NCI-H748 (cell line): ENCODE results near the gene TRIM60.
"Not testable (repeated sequence)": the region's sequence is repeated elsewhere in the genome, so short reads cannot be mapped to it uniquely, and the experiment has no call there.

Experiments used
- DNase-seq: peaks from one replicate; lab custom pipeline; 2025; ENCODE audit not compliant: unreplicated experiment; lab: John Stamatoyannopoulos, UW

Gene TRIM60

DNA sequence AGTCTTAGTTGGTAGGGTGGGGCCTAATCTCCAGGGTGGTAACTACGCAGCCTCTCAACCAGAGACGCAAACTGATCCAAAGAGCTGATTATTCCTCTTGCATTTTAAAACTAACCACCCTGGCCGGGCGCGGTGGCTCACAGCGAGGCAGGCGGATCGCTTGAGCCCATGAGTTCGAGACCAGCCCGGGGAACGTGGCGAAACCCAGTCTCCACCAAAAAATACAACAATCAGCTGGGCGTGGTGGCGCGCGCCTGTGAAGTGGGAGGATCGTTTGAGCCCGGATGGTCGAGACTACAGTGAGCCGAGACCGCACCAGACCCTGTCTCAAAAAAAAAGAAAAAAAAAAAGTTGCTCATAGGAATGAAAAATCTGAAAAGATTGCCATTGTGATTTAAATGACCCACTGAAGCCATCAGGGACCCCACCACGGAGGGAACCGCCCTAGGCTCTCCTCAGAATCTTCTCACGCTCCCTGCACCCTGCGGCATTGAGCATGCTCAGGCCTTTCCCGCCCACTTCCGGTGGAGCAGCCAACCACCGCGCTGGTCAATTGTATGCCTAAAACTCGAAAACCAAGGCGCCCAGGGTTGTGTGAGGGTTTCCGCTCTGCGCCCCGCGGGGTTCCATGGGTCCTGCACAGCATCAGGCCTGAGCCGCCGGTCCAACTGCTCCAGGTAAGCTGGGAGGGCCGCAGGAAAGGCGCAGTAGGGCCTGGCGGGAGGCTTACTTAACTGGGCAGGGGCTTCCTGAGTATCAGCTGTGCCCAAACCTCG lies at the start of gene TRIM60:
Gene TRIM60, plus strand, starts transcription at position 564 of the 776 bp plus-strand sequence. CDS start 8,074 bp downstream, outside the sequence.
- no peak for DNase-seq

DNA sequence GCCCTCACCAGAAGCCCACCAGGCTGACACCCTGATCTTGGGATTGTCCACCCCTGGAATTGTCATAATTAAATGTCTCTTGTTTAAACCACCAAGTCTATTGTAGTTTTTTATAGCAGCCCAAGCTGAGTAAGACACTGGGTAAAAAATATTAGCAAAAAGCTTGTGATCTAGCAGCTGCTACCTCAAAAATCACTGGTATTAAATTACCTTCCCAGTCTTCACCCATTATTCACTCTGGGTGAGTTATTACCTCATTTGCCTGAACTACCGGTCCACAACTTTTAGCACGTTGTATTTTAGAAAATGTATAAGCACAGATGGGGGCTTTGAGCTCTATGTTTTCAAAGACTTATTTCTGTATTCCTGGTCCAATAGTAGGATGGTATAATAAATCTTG lies 42.3 kb upstream of the TRIM60 start:
- DNase-seq: no peak

DNA sequence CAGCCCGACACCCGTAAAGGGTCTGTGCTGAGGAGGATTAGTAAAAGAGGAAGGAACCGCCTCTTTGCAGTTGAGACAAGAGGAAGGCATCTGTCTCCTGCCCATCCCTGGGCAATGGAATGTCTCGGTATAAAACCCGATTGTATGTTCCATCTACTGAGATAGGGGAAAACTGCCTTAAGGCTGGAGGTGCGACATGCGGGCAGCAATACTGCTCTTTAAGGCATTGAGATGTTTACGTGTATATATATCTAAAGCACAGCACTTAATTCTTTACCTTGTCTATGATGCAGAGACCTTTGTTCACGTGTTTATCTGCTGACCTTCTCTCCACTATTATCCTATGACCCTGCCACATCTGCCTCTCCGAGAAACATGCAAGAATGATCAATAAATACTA lies 41.0 kb upstream of the TRIM60 start:
- not testable (repeated sequence) for DNase-seq

DNA sequence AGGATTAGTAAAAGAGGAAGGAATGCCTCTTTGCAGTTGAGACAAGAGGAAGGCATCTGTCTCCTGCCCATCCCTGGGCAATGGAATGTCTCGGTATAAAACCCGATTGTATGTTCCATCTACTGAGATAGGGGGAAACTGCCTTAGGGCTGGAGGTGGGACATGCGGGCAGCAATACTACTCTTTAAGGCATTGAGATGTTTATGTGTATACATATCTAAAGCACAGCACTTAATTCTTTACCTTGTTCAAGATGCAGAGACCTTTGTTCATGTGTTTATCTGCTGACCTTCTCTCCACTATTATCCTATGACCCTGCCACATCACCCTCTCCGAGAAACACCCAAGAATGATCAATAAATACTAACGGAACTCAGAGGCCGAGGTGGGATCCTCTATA lies 35.7 kb upstream of the TRIM60 start:
- DNase-seq: not testable (repeated sequence)

DNA sequence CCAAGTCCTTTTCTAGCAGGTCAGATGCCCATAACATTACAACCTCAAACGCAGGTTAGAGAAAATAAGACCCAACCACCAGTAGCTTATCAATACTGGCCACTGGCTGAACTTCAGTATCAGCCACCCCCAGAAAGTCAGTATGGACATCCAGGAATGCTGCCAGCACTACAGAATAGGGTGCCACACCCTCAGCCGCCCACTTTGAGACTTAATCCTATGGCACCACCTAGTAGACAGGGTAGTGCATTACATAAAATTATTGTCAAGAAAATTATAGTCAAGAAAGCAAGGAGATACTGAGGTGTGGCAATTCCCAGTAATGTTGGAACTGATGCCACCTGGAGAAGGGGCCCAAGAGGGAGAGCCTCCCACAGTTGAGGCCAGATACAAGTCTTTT lies 34.5 kb upstream of the TRIM60 start:
- DNase-seq: peak; percentile 43

DNA sequence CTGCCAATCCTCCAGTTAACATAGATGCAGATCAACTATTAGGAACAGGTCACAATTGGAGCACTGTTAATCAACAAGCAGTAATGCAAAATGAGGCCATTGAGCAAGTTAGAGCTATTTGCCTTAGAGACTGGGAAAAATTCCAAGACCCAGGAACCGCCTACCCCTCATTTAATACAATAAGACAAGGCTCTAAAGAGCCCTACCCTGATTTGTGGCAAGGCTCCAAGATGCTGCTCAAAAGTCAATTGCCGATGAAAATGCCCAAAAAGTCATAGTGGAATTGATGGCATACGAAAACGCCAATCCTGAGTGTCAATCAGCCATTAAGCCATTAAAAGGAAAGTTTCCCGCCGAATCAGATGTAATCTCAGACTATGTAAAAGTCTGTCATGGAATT lies 33.9 kb upstream of the TRIM60 start:
- DNase-seq: no peak

DNA sequence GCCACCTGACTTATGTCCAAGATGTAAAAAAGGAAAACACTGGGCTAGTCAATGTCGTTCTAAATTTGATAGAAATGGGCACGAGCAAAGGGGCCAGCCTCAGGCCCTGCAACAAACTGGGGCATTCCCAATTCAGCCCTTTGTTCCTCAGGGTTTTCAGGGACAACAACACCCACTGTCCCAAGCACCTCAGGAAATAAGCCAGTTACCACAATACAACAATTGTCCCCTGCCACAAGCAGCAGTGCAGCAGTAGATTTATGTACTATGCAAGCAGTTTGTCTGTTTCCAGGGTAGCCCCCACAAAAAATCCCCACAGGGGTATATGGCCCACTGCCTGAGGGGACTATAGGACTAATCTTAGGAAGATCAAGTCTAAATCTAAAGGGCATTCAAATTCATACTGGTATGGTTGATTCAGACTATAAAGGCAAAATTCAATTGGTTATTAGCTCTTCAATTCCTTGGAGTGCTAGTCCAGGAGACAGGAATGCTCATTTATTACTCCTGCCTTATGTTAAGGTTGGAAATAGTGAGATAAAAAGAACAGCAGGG lies 33.2 kb upstream of the TRIM60 start:
- DNase-seq: not testable (repeated sequence)

DNA sequence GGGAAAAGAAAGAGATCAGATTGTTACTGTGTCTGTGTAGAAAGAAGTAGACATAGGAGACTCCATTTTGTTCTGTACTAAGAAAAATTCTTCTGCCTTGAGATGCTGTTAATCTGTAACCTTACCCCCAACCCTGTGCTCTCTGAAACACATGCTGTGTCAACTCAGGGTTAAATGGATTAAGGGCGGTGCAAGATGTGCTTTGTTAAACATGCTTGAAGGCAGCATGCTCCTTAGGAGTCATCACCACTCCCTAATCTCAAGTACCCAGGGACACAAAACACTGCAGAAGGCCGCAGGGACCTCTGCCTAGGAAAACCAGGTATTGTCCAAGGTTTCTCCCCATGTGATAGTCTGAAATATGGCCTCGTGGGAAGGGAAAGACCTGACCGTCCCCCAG lies 29.8 kb upstream of the TRIM60 start:
- DNase-seq: not testable (repeated sequence)

DNA sequence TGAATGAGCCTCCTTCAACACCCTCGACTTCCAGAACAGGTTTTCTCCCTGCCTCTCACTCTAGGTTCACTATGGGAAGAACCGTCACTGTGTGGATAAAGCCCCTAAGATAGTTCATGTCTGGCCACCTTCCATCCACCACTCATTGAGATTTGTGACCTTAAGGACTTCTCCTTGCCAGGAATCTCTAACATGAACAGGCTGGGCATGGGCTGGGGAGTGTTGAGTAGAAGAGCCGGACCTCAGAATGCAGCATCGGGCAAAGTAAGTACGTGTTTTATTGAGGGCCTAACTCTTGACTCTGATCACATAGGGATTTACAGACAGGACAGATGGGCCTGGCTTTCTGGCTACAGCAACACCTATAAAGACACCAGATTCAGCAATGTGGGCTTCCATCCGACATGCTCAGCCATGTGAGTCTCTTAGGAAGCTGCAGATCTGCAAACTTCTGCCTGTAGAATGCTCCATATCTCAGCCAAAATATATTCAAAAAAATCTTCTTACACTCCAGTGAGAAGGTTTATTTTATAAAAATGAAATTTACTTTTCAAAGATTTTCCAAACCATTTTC lies 26.4 kb upstream of the TRIM60 start:
- DNase-seq: no peak

DNA sequence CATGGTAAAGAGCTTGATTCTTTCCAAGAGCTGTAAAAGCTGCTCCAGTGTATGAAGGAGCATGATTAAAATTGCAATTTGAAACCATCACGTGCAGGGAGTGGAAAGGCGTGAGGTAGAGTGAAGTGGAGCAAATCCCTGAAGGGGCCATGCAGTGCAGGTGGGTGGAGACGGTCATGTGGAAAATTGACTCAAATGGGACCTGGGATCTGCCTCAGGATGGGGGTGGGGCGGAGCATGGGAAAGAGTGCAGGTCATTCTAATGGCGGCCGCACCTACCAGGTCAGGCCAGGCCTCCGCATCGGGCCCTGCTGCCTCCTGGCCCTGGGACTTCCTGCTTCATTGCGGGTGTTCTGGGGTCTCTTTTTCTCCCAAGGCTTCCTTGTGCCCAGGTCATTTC lies 25.3 kb upstream of the TRIM60 start:
- DNase-seq: no peak

DNA sequence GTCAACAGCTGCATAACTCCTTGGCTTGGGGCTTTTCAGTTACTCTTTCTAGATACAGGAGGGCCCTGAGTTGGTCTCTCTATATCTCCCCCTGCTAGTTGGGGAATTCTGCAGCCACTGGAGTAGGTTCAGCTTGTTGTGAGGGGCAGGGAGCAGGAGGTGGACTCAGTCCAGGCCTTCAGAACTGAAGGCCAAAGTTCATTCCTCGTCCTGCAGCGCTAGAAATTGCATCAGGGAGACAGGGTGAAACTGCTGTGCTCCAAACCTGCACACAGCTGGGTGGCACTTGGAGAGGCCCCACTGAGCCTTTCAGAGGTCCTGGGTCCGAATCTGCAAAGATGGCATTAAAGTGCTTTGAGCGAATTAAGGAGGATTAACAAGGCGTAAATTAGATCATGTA lies 24.9 kb upstream of the TRIM60 start:
- DNase-seq: no peak

DNA sequence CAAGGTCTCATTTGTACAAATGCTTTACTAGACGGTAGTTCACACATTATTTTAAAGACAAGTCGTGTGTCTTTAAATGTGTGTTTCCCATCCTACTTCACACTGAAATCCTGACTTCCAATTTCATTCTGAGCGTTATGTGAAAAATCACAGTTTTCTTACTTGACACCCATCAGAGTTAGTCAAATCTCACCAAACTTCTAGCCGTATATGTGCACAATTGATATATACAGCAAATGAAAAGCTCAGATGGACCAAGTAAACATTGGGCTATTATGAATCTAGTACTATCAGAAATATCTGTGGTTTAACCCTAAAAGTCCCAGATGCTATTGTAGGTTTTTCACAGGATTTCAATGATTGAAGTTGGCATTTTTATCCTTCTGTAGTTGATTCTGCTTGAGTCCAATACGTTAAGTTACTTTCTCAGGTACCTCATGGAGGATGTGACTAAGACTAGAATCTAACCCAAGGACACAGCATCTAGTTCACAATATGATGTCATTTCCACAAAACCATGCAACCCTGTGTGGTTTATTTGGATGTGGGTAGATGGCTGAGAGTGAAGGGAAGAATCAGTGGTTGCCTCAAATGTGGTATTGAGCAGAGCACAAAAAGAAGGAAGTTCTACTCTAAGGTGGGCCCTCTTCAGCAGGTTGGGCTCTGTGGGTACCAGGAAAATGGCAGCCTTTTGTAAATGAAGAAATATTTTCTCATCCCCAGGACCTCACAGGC lies 22.1 kb upstream of the TRIM60 start:
- no peak for DNase-seq

DNA sequence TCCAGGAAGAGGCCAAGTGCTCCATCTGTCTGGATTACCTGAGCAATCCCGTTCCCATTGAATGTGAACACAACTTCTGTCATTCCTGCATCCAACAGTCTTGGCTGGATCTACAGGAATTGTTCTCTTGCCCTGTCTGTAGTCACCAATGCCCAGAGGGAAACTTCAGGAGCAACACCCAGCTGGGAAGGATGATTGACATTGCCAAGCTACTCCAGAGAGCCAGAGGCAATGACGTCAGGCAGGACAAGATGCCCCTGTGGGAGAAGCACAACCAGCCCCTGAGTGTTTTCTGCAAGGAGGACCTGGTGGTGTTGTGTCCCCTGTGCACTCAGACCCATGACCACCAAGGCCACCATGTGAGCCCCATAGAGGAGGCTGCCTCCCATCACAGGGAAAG lies 21.3 kb upstream of the TRIM60 start:
- no peak for DNase-seq

DNA sequence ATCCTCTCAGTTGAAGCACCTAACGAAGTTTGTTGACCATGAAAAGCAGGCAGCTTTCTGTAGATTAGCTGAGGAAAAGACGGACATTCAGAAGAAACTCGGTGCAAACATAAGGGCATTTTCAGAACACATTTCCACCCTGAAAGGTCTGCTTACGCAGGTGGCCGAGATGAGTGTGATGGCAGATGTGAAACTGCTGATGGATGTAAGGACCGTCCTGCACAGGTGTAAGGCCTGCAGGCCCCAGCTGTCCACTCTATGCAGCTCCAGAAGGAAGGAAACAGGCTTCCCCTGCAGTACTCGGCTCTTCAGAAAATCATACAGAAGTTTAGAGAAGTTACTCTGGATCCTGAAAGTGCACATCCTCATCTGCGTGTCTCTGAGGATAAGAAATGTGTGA lies 20.8 kb upstream of the TRIM60 start:
- DNase-seq: no peak

DNA sequence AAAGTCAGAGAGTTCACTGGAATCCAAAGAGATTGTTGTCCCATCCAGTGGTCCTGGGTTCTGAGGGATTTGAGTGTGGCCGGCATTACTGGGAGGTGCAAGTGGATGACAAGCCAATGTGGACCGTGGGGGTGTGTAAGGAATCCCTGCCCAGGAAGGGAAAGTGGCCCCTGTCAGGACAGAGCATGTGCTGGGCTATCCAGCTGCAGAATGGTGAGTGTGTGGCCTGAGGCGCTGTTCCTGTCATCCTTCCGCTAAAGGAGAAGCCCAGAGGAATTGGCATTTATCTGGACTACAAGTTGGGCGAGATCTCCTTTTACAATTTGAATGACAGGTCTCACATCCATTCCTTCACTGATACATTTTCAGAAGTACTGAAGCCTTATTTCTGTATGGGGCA lies 20.4 kb upstream of the TRIM60 start:
- DNase-seq: no peak

DNA sequence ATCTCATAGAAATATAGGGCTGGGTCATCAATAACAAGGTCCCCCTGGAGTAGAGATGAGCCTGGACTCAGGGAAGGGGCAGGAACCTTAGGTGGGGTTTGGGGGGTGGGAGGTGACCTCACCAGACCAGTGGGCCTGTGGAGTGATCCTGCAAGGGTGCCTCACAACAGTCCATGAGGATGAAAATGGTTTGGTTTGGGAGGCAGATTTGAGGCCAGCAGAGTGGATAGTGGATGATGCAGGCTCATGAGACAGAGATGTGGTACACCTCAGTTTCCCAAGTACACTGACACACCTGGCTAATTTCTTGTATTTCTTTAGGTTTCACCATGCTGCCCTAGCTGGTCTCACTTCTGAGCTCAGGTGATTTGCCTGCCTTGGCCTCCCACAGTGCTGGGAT lies 18.1 kb upstream of the TRIM60 start:
- DNase-seq: no peak

DNA sequence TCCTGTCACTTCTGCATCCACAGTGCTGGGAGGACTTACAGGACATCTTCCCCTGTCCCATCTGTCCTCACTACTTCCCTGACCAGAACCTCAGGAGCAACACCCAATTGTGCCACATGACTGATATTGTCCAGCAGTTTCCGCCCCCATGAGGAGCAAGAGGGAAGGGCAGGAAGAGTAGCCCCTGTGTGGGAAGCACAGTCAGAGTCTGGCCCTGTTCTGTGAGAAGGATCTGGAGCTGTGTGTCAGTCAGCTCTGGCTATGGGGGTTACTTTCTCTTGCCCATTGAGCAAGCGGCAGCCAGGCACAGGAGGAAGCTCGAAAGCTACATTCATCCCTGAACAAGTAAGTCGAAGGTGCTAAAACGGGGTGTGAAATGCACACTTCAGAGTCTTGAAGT lies 14.8 kb upstream of the TRIM60 start:
- DNase-seq: peak; percentile 22

DNA sequence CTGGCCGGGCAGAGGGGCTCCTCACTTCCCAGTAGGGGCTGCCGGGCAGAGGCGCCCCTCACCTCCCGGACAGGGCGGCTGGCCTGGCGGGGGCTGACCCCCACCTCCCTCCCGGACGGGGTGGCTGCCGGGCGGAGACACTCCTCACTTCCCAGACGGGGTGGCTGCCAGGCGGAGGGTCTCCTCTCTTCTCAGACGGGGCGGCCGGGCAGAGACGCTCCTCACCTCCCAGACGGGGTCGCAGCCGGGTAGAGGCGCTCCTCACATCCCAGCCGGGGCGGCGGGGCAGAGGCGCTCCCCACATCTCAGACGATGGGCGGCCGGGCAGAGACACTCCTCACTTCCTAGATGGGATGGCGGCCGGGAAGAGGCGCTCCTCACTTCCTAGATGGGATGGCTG lies 11.8 kb upstream of the TRIM60 start:
- DNase-seq: not testable (repeated sequence)

DNA sequence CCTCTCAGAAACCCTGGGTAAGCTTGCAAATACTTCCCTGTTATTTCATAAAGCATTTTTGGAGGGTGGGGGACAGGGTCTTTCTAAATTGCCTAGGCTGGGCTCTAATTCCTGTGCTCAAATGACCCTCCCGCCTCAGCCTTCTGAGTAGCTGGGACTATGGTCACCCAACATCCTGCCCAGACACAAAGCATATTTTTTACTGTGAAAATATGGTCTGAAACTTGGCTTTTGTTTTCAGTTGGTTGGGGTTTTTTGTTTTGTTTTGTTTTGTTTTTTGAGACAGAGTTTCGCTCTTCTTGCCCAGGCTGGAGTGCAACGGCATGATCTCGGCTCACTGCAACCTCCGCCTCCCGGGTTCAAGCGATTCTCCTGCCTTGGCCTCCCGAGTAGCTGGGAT lies 6.0 kb upstream of the TRIM60 start:
- DNase-seq: not testable (repeated sequence)

DNA sequence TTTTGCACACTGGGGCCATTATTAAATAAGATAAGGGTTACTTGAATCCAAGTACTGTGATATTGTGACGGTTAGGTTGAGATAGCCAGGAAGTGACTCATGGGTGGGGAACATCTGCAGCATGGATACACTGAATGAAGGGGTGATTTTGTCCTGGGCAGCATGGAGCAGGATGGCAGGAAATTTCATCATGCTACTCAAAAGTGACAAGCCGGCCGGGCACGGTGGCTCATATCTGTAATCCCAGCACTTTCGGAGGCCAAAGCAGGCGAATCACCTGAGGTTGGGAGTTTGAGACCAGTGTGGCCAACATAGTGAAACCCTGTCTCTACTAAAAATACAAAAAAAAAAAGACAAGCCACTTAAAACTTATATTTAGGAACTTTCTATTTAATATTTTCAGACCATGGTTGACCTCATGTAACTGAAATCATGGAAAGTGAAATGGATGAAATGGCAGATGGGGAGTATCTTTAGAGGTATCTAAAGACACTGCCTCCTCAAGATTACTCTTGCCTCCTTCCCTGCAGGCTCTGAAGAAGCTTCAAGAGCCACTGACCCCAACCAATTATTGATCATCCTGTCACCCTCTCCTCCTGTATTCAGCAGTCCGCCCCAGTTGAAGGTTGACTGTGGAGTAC lies 3.9 kb upstream of the TRIM60 start:
- DNase-seq: no peak

DNA sequence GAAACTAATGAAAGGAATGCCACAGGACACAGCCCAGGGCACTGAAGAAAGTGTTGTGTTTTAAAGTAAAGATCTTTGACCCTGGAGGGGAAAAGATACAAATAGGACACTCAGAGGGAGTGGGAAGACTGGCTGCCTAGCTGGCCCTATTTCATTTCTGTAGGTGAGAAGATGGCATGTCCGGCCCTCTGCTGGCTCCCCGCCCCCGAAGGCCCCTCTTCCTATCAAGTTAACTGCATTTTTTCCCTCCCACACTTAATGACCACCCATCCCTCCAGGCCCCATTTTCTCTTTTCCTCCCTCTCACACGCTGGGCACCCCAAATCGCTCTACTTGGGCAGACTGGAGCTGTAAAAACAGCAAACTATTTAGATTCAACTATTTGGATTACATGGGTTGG lies 16.4 kb downstream of the TRIM60 start:
- DNase-seq: no peak
